Ovary (tissue), 3 donors: ENCODE measurements around the gene SVEP1.

Experiments used
- EP300 ChIP-seq: sonication (generic); formaldehyde crosslinking; IDR thresholded peaks from one replicate; pipeline ENCODE4 v1.6.1; 2017; ENCODE audit warnings: antibody characterized with exemption
- POLR2A ChIP-seq: fragments of 450-650 bp; IDR thresholded peaks from one replicate; pipeline ENCODE4 v1.6.1; 2017; ENCODE audit warnings: antibody characterized with exemption, mild to moderate bottlenecking, moderate library complexity
- TF ChIP-seq, protein P1 (sequence below), 3 donors: fragments of 450-650 bp in 2 of 3; fragments of 200-600 bp in 1 of 3; IDR thresholded peaks; one replicate each; pipeline versions ENCODE4 v1.5.1 to v1.8.0; 2016 to 2022; ENCODE audit warnings: antibody characterized with exemption in 3 of 3, mild to moderate bottlenecking in 1 of 3
- donor health status: DM: no; HTN: no; CAD: no.

DNA sequence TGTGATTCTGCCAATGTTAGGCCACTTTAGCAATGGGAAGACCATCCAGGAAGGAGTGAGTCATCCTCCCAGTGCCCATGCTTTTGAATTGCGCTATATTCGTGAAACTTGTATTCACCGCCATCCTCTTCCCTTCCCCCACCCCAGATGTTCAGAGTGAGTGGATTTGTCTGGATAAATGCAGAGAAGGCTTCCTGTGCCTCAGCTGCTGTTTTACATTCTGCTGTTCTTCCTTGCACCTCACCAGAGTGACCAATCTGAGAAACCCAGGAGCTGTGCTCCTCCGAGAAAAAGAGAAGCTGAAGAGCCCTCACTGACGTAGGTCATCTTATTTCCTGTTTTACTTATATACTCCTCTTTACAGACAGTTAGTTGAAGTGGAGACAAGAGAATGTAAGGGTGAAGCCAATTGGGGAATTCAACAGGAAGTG is 24.6 kb upstream of the SVEP1 start:
- TF ChIP-seq EP300 = no peak
- TF ChIP-seq POLR2A = no peak
- TF ChIP-seq, protein P1, sequence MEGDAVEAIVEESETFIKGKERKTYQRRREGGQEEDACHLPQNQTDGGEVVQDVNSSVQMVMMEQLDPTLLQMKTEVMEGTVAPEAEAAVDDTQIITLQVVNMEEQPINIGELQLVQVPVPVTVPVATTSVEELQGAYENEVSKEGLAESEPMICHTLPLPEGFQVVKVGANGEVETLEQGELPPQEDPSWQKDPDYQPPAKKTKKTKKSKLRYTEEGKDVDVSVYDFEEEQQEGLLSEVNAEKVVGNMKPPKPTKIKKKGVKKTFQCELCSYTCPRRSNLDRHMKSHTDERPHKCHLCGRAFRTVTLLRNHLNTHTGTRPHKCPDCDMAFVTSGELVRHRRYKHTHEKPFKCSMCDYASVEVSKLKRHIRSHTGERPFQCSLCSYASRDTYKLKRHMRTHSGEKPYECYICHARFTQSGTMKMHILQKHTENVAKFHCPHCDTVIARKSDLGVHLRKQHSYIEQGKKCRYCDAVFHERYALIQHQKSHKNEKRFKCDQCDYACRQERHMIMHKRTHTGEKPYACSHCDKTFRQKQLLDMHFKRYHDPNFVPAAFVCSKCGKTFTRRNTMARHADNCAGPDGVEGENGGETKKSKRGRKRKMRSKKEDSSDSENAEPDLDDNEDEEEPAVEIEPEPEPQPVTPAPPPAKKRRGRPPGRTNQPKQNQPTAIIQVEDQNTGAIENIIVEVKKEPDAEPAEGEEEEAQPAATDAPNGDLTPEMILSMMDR (IDR thresholded peaks at IDR 0.05) = no peak
